GM12878 (cell line): ENCODE results near the gene CYBC1. TPM values are rescaled to one million over a fixed set of nuclear protein-coding genes. Genes with fewer than 3 reads are reported as not detected.
A peak's percentile ranks its signal among the peaks of the same experiment; 100 is the strongest.

Source experiments
- ATF3 ChIP-seq: IDR thresholded peaks from 2 replicates; pipeline ENCODE4 v1.6.1; 2011; ENCODE audit warnings: low read depth, mild to moderate bottlenecking, low read length, moderate library complexity, borderline replicate concordance; ENCODE audit errors: extremely low read depth
- BCL11A ChIP-seq: IDR thresholded peaks from 2 replicates; pipeline ENCODE4 v1.6.1; 2011; ENCODE audit warnings: low read depth, low read length
- CHD1 ChIP-seq: IDR thresholded peaks from 2 replicates; pipeline ENCODE4 v1.6.1; 2012; ENCODE audit warnings: low read depth, low read length, improper control_type of control experiment
- CREB1 ChIP-seq: IDR thresholded peaks from 2 replicates; pipeline ENCODE4 v1.6.1; 2012; ENCODE audit warnings: low read depth, mild to moderate bottlenecking, inconsistent platforms
- CREM ChIP-seq: IDR thresholded peaks from 2 replicates; pipeline ENCODE4 v1.6.1; 2014; ENCODE audit warnings: antibody characterized with exemption, low read depth
- EP300 ChIP-seq, 2 experiments: fragments of 150-350 bp in 1 of 2; IDR thresholded peaks; 2 replicates each; pipeline ENCODE4 v1.6.1; 2011 to 2012; ENCODE audit warnings: low read depth in 2 of 2, low read length in 2 of 2, borderline replicate concordance in 1 of 2, improper control_type of control experiment in 1 of 2, inconsistent platforms in 1 of 2; ENCODE audit not compliant: control insufficient read depth in 1 of 2
- ESRRA ChIP-seq: IDR thresholded peaks from 2 replicates; pipeline ENCODE4 v1.6.1; 2012; ENCODE audit warnings: mild to moderate bottlenecking, low read length, improper control_type of control experiment
- GABPA ChIP-seq: IDR thresholded peaks from 2 replicates; pipeline ENCODE4 v1.6.1; 2014; ENCODE audit warnings: antibody characterized with exemption, low read depth, mild to moderate bottlenecking, inconsistent platforms
- HCFC1 ChIP-seq: fragments of 150-350 bp; IDR thresholded peaks from 2 replicates; pipeline ENCODE4 v1.6.1; 2014; ENCODE audit warnings: low read length
- HDAC2 ChIP-seq: fragments of 200-600 bp; sonication (generic); IDR thresholded peaks from 2 replicates; pipeline ENCODE4 v1.6.1; 2017
- MEF2B ChIP-seq: fragments of 450-650 bp; IDR thresholded peaks from 2 replicates; pipeline ENCODE4 v1.6.1; 2018; ENCODE audit warnings: mild to moderate bottlenecking, moderate library complexity; ENCODE audit not compliant: partially characterized antibody, poor library complexity, severe bottlenecking
- PBX3 ChIP-seq: IDR thresholded peaks from 2 replicates; pipeline ENCODE4 v1.6.1; 2011; ENCODE audit warnings: mild to moderate bottlenecking, low read depth, low read length, moderate library complexity; ENCODE audit not compliant: insufficient replicate concordance
- POLR2AphosphoS2 ChIP-seq: IDR thresholded peaks from 2 replicates; pipeline ENCODE4 v1.6.1; 2011; ENCODE audit warnings: low read depth, mild to moderate bottlenecking, low read length, improper control_type of control experiment, moderate library complexity
- REST ChIP-seq: IDR thresholded peaks from 2 replicates; pipeline ENCODE4 v1.6.1; 2012; ENCODE audit warnings: mild to moderate bottlenecking, low read depth, low read length
- SKIL ChIP-seq: fragments of 450-650 bp; IDR thresholded peaks from 2 replicates; pipeline ENCODE4 v1.6.1; 2017; ENCODE audit warnings: mild to moderate bottlenecking, low read depth, inconsistent platforms; ENCODE audit not compliant: poor library complexity, severe bottlenecking
- SMARCA5 ChIP-seq: fragments of 450-650 bp; IDR thresholded peaks from 2 replicates; pipeline ENCODE4 v1.6.1; 2017; ENCODE audit warnings: mild to moderate bottlenecking
- SREBF2 ChIP-seq: IDR thresholded peaks from 2 replicates; pipeline ENCODE4 v1.6.1; 2012; ENCODE audit warnings: mild to moderate bottlenecking, low read length
- SUPT20H ChIP-seq: IDR thresholded peaks from 2 replicates; pipeline ENCODE4 v1.6.1; 2011; ENCODE audit warnings: low read depth, mild to moderate bottlenecking, low read length, moderate library complexity, borderline replicate concordance; ENCODE audit not compliant: control insufficient read depth
- ZBED1 ChIP-seq: IDR thresholded peaks from 2 replicates; pipeline ENCODE4 v1.6.1; 2016; ENCODE audit warnings: borderline replicate concordance
- ZBTB33 ChIP-seq: fragments of 450-650 bp; IDR thresholded peaks from 2 replicates; pipeline ENCODE4 v1.6.1; 2017; ENCODE audit warnings: mild to moderate bottlenecking
- polyA plus RNA-seq, 11 experiments: library from polyadenylated mRNA; depleted of rRNA in 4 of 11; unstranded in 6 of 11; stranded (reverse) in 5 of 11; fragments of >200 nt; fragmentation: Nextera tagmentation in 4 of 11; fragmentation: Illumina TruSeq in 1 of 11; extraction: Ambion mirVana in 4 of 11; extraction: Trizol in 1 of 11; gene quantifications; 1 replicate in 1 of 11; 2 replicates in 10 of 11; pipeline versions ENCODE4 v1.2.1 to v1.2.3, GENCODE V29; 2011 to 2016; ENCODE audit warnings: inconsistent platforms in 2 of 11, missing spikeins in 2 of 11, low read depth in 1 of 11
- total RNA-seq, 4 experiments: library from RNA; depleted of rRNA in 3 of 4; stranded (reverse); fragments of >200 nt in 3 of 4; fragmentation: Illumina TruSeq in 1 of 4; extraction: Trizol in 1 of 4; gene quantifications; 2 replicates each; pipeline versions ENCODE4 v1.2.1 to v1.2.3, GENCODE V29; 2013 to 2021

Gene CYBC1
- total and polyA plus RNA-seq, 10 of the 15 experiments (the other 5 are each of a cell fraction or from before 2014, with no cell fraction given), result 4.2 to 162 (median 133) TPM

- TF ChIP-seq ZBTB33 (no peak), SUPT20H (no peak), HDAC2 (no peak), ESRRA (no peak), EP300 (IDR thresholded peaks at IDR 0.05; ENCODE audit: borderline replicate concordance in 1 of 2, control insufficient read depth in 1 of 2, low read depth in 2 of 2, low read length in 2 of 2) (peak in 1 of 2 experiments; percentile 47; a peak in 1 of 4 replicates), SKIL (peak; percentile 86), REST (no peak), HCFC1 (no peak), SREBF2 (peak; percentile 94), GABPA (no peak; the same call in 1 of the 2 replicates), ATF3 (no peak), CHD1 (no peak), POLR2AphosphoS2 (no peak), PBX3 (no peak), MEF2B (peak; percentile 85), CREM (peak; percentile 66; the same call in 1 of the 2 replicates), ZBED1 (no peak), SMARCA5 (peak; percentile 98), CREB1 (peak; percentile 47), BCL11A (no peak)
Observed at GRCh38 chr17:82494236-82495055, 43.9 kb upstream of the CYBC1 start (continued).
